IMR-90 (cell line): ENCODE measurements around the gene KIAA1328. TPM values are rescaled to one million over a fixed set of nuclear protein-coding genes. Genes with fewer than 3 reads are reported as not detected.

ENCODE experiments used
- ATAC-seq: fragments of 200-7000 bp; cut with Tn5 transposase; 2 replicates; pipeline ENCODE4 v1.9.1; 2020; ENCODE audit warnings: low read depth, mild to moderate bottlenecking, moderate library complexity
- BruUV-seq: library from RNA; stranded (reverse); fragments of 400-500 nt; replicated peaks from 2 replicates; lab custom pipeline; 2021; lab: Mats Ljungman, UMichigan
- CTCF ChIA-PET: fragments of 300-600 bp; formaldehyde crosslinking; extraction: SDS; loops from one replicate; lab custom pipeline; 2021; ENCODE audit warnings: antibody characterized with exemption; lab: Yijun Ruan, JAX
- POLR2A ChIA-PET: fragments of 300-600 bp; sonication (Branson Sonifier 250); formaldehyde crosslinking; loops from one replicate; lab custom pipeline; 2022; ENCODE audit warnings: antibody characterized with exemption; ENCODE audit not compliant: unreplicated experiment; lab: Charles Lee
- DNase-seq: peaks from one replicate; pipeline ENCODE4 v3.0.0; 2013
- H2AFZ ChIP-seq: replicated peaks from 2 replicates; pipeline ENCODE3; 2013; ENCODE audit warnings: low read length, mild to moderate bottlenecking; ENCODE audit not compliant: poor library complexity
- H2AK5ac ChIP-seq: 2 replicates; pipeline ENCODE4 v1.6.1; 2013; ENCODE audit warnings: low read depth, low read length, inconsistent platforms
- H2AK9ac ChIP-seq: replicated peaks from 2 replicates; pipeline ENCODE3; 2013; ENCODE audit warnings: mild to moderate bottlenecking, low read depth, low read length, moderate library complexity; ENCODE audit not compliant: poor library complexity
- H2BK120ac ChIP-seq: 2 replicates; pipeline ENCODE4 v1.6.1; 2013; ENCODE audit warnings: low read depth, low read length, inconsistent platforms
- H2BK15ac ChIP-seq: 3 replicates; pipeline ENCODE4 v1.6.1; 2013; ENCODE audit warnings: low read depth, low read length, inconsistent platforms
- H2BK20ac ChIP-seq: 2 replicates; pipeline ENCODE4 v1.6.1; 2013; ENCODE audit warnings: low read depth, mild to moderate bottlenecking, inconsistent platforms, low read length, moderate library complexity
- H2BK5ac ChIP-seq: 2 replicates; pipeline ENCODE4 v1.6.1; 2013; ENCODE audit warnings: mild to moderate bottlenecking, low read depth, low read length, inconsistent platforms; ENCODE audit not compliant: poor library complexity, severe bottlenecking
- H3K14ac ChIP-seq: replicated peaks from 2 replicates; pipeline ENCODE4 v1.6.1; 2013; ENCODE audit warnings: low read depth, low read length, inconsistent platforms
- H3K18ac ChIP-seq: 2 replicates; pipeline ENCODE4 v1.6.1; 2013; ENCODE audit warnings: low read depth, low read length, control low read depth
- H3K23ac ChIP-seq: 2 replicates; pipeline ENCODE4 v1.6.1; 2013; ENCODE audit warnings: low read depth, low read length, inconsistent platforms
- H3K27ac ChIP-seq: 2 replicates; pipeline ENCODE4 v1.5.1; 2013; ENCODE audit warnings: mild to moderate bottlenecking, control low read depth, low read length; ENCODE audit not compliant: insufficient read depth
- H3K27me3 ChIP-seq: 2 replicates; pipeline ENCODE4 v1.6.1; 2013; ENCODE audit warnings: low read length; ENCODE audit not compliant: control insufficient read depth, insufficient read depth
- H3K36me3 ChIP-seq: 2 replicates; pipeline ENCODE4 v1.6.1; 2013; ENCODE audit warnings: low read length, mixed read lengths; ENCODE audit not compliant: control insufficient read depth, insufficient read depth
- H3K4ac ChIP-seq: 2 replicates; pipeline ENCODE4 v1.6.1; 2013; ENCODE audit warnings: low read depth, low read length, inconsistent platforms
- H3K4me1 ChIP-seq: 2 replicates; pipeline ENCODE4 v1.6.1; 2013; ENCODE audit warnings: low read length, mixed read lengths; ENCODE audit not compliant: control insufficient read depth, insufficient read depth
- H3K4me2 ChIP-seq: 2 replicates; pipeline ENCODE4 v1.6.1; 2013; ENCODE audit warnings: low read depth, mild to moderate bottlenecking, control low read depth, low read length, moderate library complexity
- H3K4me3 ChIP-seq: 2 replicates; pipeline ENCODE4 v1.5.1; 2013; ENCODE audit warnings: low read depth, mild to moderate bottlenecking, control low read depth, low read length, moderate library complexity; ENCODE audit not compliant: insufficient read depth
- H3K56ac ChIP-seq: 2 replicates; pipeline ENCODE4 v1.6.1; 2013; ENCODE audit warnings: low read length, inconsistent platforms; ENCODE audit not compliant: insufficient read depth; ENCODE audit errors: extremely low read depth
- H3K79me1 ChIP-seq, 2 experiments: 2 replicates each; pipeline ENCODE4 v1.6.1; 2013; ENCODE audit warnings: low read length in 2 of 2, inconsistent platforms in 1 of 2, low read depth in 1 of 2
- H3K9ac ChIP-seq: 2 replicates; pipeline ENCODE4 v1.6.1; 2013; ENCODE audit warnings: low read depth, low read length, control low read depth
- H3K9me1 ChIP-seq: 2 replicates; pipeline ENCODE4 v1.6.1; 2013; ENCODE audit warnings: low read length, inconsistent platforms; ENCODE audit not compliant: insufficient read depth
- H3K9me3 ChIP-seq: 2 replicates; pipeline ENCODE4 v1.6.1; 2013; ENCODE audit warnings: low read length; ENCODE audit not compliant: control insufficient read depth, insufficient read depth
- H4K20me1 ChIP-seq: 2 replicates; pipeline ENCODE4 v1.6.1; 2013; ENCODE audit warnings: low read length, inconsistent platforms; ENCODE audit not compliant: insufficient read depth
- H4K5ac ChIP-seq: 2 replicates; pipeline ENCODE4 v1.6.1; 2013; ENCODE audit warnings: mild to moderate bottlenecking, low read depth, low read length, control low read depth
- H4K8ac ChIP-seq, 2 experiments: 2 replicates each; pipeline ENCODE4 v1.6.1; 2013; ENCODE audit warnings: low read depth in 2 of 2, low read length in 2 of 2, control low read depth in 1 of 2, inconsistent platforms in 1 of 2
- H4K91ac ChIP-seq: 2 replicates; pipeline ENCODE4 v1.6.1; 2013; ENCODE audit warnings: low read depth, low read length, inconsistent platforms; ENCODE audit not compliant: insufficient read depth
- BHLHE40 ChIP-seq: fragments of 150-350 bp; IDR thresholded peaks from 2 replicates; pipeline ENCODE4 v1.6.1; 2016; ENCODE audit warnings: mild to moderate bottlenecking, low read depth, low read length
- CEBPB ChIP-seq: IDR thresholded peaks from 2 replicates; pipeline ENCODE4 v1.6.1; 2012; ENCODE audit warnings: low read depth, low read length, improper control_type of control experiment
- CHD1 ChIP-seq: IDR thresholded peaks from 2 replicates; pipeline ENCODE4 v1.6.1; 2012; ENCODE audit warnings: low read depth, low read length, improper control_type of control experiment
- CTCF ChIP-seq: conservative IDR thresholded peaks from 2 replicates; pipeline ENCODE4 v1.5.1; 2012; ENCODE audit warnings: mild to moderate bottlenecking, low read depth, low read length, improper control_type of control experiment
- ELK1 ChIP-seq: fragments of 150-350 bp; IDR thresholded peaks from 2 replicates; pipeline ENCODE4 v1.6.1; 2016; ENCODE audit warnings: low read depth, mild to moderate bottlenecking, low read length, moderate library complexity, borderline replicate concordance
- FOS ChIP-seq: fragments of 150-350 bp; IDR thresholded peaks from 2 replicates; pipeline ENCODE4 v1.6.1; 2016; ENCODE audit warnings: low read depth, low read length
- MAFK ChIP-seq: IDR thresholded peaks from 2 replicates; pipeline ENCODE4 v1.6.1; 2012; ENCODE audit warnings: low read depth, low read length, improper control_type of control experiment
- MAZ ChIP-seq: IDR thresholded peaks from 2 replicates; pipeline ENCODE4 v1.6.1; 2012; ENCODE audit warnings: low read depth, mild to moderate bottlenecking, low read length, improper control_type of control experiment, moderate library complexity, borderline replicate concordance
- MXI1 ChIP-seq: IDR thresholded peaks from 2 replicates; pipeline ENCODE4 v1.6.1; 2012; ENCODE audit warnings: low read depth, mild to moderate bottlenecking, low read length, moderate library complexity, borderline replicate concordance
- NFE2L2 ChIP-seq: fragments of 150-350 bp; IDR thresholded peaks from 2 replicates; pipeline ENCODE4 v1.6.1; 2016; ENCODE audit warnings: low read depth, mild to moderate bottlenecking, low read length
- POLR2A ChIP-seq: IDR thresholded peaks from 2 replicates; pipeline ENCODE4 v1.6.1; 2012; ENCODE audit warnings: mild to moderate bottlenecking, low read depth, low read length
- RAD21 ChIP-seq: IDR thresholded peaks from 2 replicates; pipeline ENCODE4 v1.6.1; 2012; ENCODE audit warnings: low read length, improper control_type of control experiment
- RCOR1 ChIP-seq: IDR thresholded peaks from 2 replicates; pipeline ENCODE4 v1.6.1; 2012; ENCODE audit warnings: mild to moderate bottlenecking, low read length, improper control_type of control experiment; ENCODE audit not compliant: insufficient replicate concordance
- RFX5 ChIP-seq: IDR thresholded peaks from 2 replicates; pipeline ENCODE4 v1.8.0; 2012; ENCODE audit warnings: low read depth, mild to moderate bottlenecking, low read length, moderate library complexity
- SMC3 ChIP-seq: fragments of 150-350 bp; IDR thresholded peaks from 2 replicates; pipeline ENCODE4 v1.6.1; 2016; ENCODE audit warnings: low read depth, mild to moderate bottlenecking, antibody characterized with exemption, low read length, moderate library complexity
- USF2 ChIP-seq: fragments of 150-350 bp; IDR thresholded peaks from 2 replicates; pipeline ENCODE4 v1.6.1; 2017; ENCODE audit warnings: mild to moderate bottlenecking, antibody characterized with exemption, low read length, low read depth
- WGBS, 2 experiments: methylation state at CpG; one replicate each; pipeline versions ENCODE4 v1.1.5 to v1.1.7; 2013; ENCODE audit warnings: missing lambda C conversion rate in 2 of 2; ENCODE audit not compliant: insufficient read length in 1 of 2; ENCODE audit errors: extremely low coverage in 2 of 2; 5-methylcytosine and 5-hydroxymethylcytosine counted together
- dilution Hi-C: fragments of 300-500 bp; cut with HindIII; formaldehyde crosslinking; loops from one replicate; pipeline ENCODE4 v1.14.3; 2018; ENCODE audit warnings: low sequenced_read_pairs; ENCODE audit not compliant: unreplicated experiment
- in situ Hi-C: fragments of 300-500 bp; cut with MboI; formaldehyde crosslinking; loops from 3 replicates; pipeline ENCODE4 v1.14.3; 2019; ENCODE audit warnings: low sequenced_read_pairs, inconsistent platforms, mixed read lengths
- intact Hi-C: fragments of 100-400 bp; cut with micrococcal nuclease; formaldehyde crosslinking; loops from 2 replicates; pipeline ENCODE4 v1.10.0; 2022
- polyA plus RNA-seq, 3 experiments: library from polyadenylated mRNA; depleted of rRNA; stranded (reverse); fragments of >200 nt; gene quantifications; 2 replicates each; pipeline ENCODE4 v1.2.3, GENCODE V29; 2012; ENCODE audit warnings: low replicate concordance in 1 of 3
- total RNA-seq: library from RNA; depleted of rRNA; stranded (reverse); fragments of >200 nt; gene quantifications from 2 replicates; pipeline ENCODE4 v1.2.3, GENCODE V29; 2012

KIAA1328 gene
- total and polyA plus RNA-seq, 2 of the 4 experiments (the other 2 are of a cell fraction), result 2.4 to 7.0 TPM

GRCh38 chr18:37231251-37231650 lies 402.3 kb downstream of the KIAA1328 start:
- Histone ChIP-seq H3K79me1 (no peaks in the 10 kb centered on the region), H4K8ac (no peak overlapping the region), H2BK15ac (no peak overlapping the region), H2AK9ac (no peak overlapping the region), H3K4me1 (no peaks in the 10 kb centered on the region), H4K20me1 (no peaks in the 10 kb centered on the region), H2BK20ac (no peak overlapping the region), H3K14ac (no peak overlapping the region), H3K23ac (no peak overlapping the region), H3K56ac (no peak overlapping the region), H2AFZ (no peak overlapping the region), H4K5ac (no peak overlapping the region), H2AK5ac (no peak overlapping the region), H3K9ac (no peak overlapping the region), H3K36me3 (no peaks in the 10 kb centered on the region), H3K4me3 (no peak overlapping the region), H3K27ac (no peak overlapping the region), H4K91ac (no peak overlapping the region), H3K27me3 (no peaks in the 10 kb centered on the region), H2BK5ac (no peak overlapping the region), H3K4ac (no peak overlapping the region), H3K9me1 (no peaks in the 10 kb centered on the region), H3K18ac (no peak overlapping the region), H3K4me2 (no peak overlapping the region), H2BK120ac (no peak overlapping the region), H3K9me3 (no peaks in the 10 kb centered on the region)
- in situ Hi-C loops, result no loop called here
- no peak for DNase-seq
- no CpG with 5 or more reads among the region's 3 CpGs for WGBS, 2 experiments
- POLR2A ChIA-PET, result no interaction called here
- no TSS peak for BruUV-seq
- intact Hi-C loops, result no loop called here
- no peak for TF ChIP-seq POLR2A
- no peak for TF ChIP-seq MAZ
- no peak for TF ChIP-seq MAFK
- no peak for TF ChIP-seq RAD21
- no peak for TF ChIP-seq CTCF
- no peak for TF ChIP-seq CEBPB
- no peak for TF ChIP-seq MXI1
- no peak for TF ChIP-seq SMC3
- no peak for TF ChIP-seq ELK1
- TF ChIP-seq BHLHE40, result no peak
- no peak for TF ChIP-seq NFE2L2
- no peak for TF ChIP-seq FOS
- TF ChIP-seq RCOR1, result no peak
- TF ChIP-seq USF2, result no peak
- no peak for TF ChIP-seq RFX5
- no peak for TF ChIP-seq CHD1
- CTCF ChIA-PET, result no interaction called here
- dilution Hi-C loops, result no loop called here
- no peak for ATAC-seq
